Fibroblast of skin of right biceps (primary cell): Measurements from ENCODE around the gene KIRREL3.

Experiments
- DNase-seq: peaks from one replicate; pipeline ENCODE4 v3.0.0-alpha.2; 2013

The KIRREL3 gene

GRCh38 chr11:126522606-126523005 is 478.0 kb downstream of the KIRREL3 start:
- no peak for DNase-seq

GRCh38 chr11:126522152-126522551 is 478.4 kb downstream of the KIRREL3 start:
- DNase-seq, result no peak

- no peak for DNase-seq
These were observed 479.4 kb downstream of the KIRREL3 start for GRCh38 chr11:126521196-126521595.

- DNase-seq, result peak; percentile 34
These were observed 480.5 kb downstream of the KIRREL3 start for GRCh38 chr11:126519764-126520734.

GRCh38 chr11:126518972-126519690 is 481.4 kb downstream of the KIRREL3 start:
- peak; percentile 40 for DNase-seq

- no peak for DNase-seq
These were observed 482.2 kb downstream of the KIRREL3 start for GRCh38 chr11:126518071-126518971.

GRCh38 chr11:126515501-126515900 is 485.1 kb downstream of the KIRREL3 start:
- DNase-seq, result no peak

- DNase-seq, result no peak
These were observed 486.4 kb downstream of the KIRREL3 start for GRCh38 chr11:126514061-126514693.

- no peak for DNase-seq
These were observed 487.5 kb downstream of the KIRREL3 start for GRCh38 chr11:126512741-126513715.

GRCh38 chr11:126512251-126512650 is 488.3 kb downstream of the KIRREL3 start:
- DNase-seq, result no peak

- DNase-seq, result no peak
These were observed 489.0 kb downstream of the KIRREL3 start for GRCh38 chr11:126511475-126512115.

GRCh38 chr11:126510621-126511370 is 489.8 kb downstream of the KIRREL3 start:
- DNase-seq, result no peak

GRCh38 chr11:126507646-126508045 is 492.9 kb downstream of the KIRREL3 start:
- DNase-seq, result no peak

GRCh38 chr11:126506789-126507188 is 493.8 kb downstream of the KIRREL3 start:
- DNase-seq, result no peak

GRCh38 chr11:126502982-126503381 is 497.6 kb downstream of the KIRREL3 start:
- no peak for DNase-seq

- no peak for DNase-seq
These were observed 498.4 kb downstream of the KIRREL3 start for GRCh38 chr11:126502159-126502558.

GRCh38 chr11:126501641-126502040 is 498.9 kb downstream of the KIRREL3 start:
- DNase-seq, result no peak

GRCh38 chr11:126500981-126501380 is 499.6 kb downstream of the KIRREL3 start:
- DNase-seq, result no peak

GRCh38 chr11:126499131-126499752 is 501.3 kb downstream of the KIRREL3 start:
- DNase-seq, result no peak
